HG03103 (cell line): Measurements from ENCODE around the gene CHCHD3.
A peak's percentile ranks its signal among the peaks of the same experiment; 100 is the strongest.
"Not testable (repeated sequence)": the region's sequence is repeated elsewhere in the genome, so short reads cannot be mapped to it uniquely, and the experiment has no call there.

Experiments used
- ATAC-seq: cut with Tn5 transposase; IDR thresholded peaks from one replicate; pipeline ENCODE4 v1.9.1; 2021; ENCODE audit warnings: low read depth; ENCODE audit not compliant: unreplicated experiment

Gene CHCHD3

DNA sequence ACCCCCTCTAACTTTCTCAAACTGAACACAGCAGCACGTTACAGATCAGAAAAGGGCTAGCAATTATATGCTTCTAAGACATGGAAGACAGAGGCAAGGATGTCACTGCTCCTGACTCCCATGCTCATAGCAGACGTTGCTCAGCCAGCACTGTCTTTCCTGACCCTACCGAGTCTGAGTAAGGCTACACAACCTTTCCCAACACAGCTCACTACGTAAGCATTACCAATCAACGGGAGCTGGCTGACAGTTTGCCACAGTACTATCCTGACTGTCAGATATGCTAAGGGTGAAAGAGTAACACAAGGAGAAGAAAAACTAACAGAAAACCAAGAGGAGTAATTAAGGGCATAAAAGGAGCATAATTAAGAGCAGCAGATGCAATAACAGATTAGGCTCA lies 171.2 kb downstream of the CHCHD3 start:
- no peak for ATAC-seq

GRCh38 chr7:132907380-132907940 lies 174.4 kb downstream of the CHCHD3 start:
- no peak for ATAC-seq

DNA sequence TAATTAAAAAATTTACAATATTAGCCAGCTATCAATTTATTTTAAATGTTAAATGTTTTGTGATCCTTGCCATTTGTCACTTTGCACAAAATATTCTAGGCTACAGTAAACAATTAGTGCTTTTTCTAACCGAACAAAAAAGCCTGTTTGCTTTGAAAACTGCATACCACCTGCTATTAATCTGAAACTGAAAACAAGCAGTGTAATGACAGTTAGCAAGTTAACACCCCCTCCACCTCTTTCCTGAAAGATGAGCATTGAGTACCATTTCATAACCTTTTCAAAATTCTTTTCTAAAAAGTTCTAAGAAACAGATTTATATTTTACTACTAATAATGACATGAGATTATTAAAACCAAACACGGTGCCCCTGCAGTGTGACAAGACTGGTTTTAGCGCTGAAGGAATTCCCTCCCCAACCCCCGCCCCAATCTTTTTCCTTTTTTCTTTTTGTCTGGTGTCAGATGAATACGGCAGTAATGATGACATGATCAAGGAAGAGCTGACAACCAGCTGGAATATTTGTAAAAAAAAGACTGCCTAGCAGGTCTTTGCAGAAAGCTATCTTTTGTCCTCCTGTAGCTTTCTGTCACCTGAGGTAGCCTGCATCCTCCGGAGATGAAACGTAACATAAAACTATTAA lies 175.6 kb downstream of the CHCHD3 start:
- no peak for ATAC-seq

DNA sequence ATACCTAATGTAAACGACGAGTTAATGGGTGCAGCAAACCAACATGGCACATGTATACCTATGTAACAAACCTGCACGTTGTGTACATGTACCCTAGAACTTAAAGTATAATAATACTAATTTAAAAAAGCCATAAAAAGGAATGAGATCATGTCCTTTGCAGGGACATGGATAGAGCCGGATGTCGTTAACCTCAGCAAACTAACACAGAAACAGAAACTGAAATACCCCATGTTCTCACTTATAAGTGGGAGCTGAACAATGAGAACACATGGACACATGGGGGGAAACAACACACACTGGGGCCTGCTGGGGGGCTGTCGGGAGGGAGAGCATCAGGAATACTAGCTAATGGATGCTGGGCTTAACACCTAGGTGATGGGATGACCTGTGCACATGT lies 176.8 kb downstream of the CHCHD3 start:
- ATAC-seq = not testable (repeated sequence)

DNA sequence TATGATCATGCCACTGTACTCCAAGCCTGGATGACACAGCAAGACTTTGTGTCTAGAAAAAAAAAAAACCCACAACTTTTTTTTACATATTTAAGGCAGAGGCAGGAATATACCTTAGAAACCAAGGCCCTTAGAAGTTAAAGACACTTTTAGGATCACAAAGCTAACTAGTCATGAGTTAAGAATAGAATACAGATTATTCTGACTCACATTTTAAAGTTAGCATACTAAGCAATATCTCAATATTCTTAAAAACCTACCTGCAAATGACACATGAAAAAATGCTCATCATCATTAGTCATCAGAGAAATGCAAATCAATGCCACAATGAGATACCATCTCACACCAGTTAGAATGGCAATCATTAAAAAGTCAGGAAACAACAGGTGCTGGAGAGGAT lies 177.7 kb downstream of the CHCHD3 start:
- ATAC-seq = no peak

DNA sequence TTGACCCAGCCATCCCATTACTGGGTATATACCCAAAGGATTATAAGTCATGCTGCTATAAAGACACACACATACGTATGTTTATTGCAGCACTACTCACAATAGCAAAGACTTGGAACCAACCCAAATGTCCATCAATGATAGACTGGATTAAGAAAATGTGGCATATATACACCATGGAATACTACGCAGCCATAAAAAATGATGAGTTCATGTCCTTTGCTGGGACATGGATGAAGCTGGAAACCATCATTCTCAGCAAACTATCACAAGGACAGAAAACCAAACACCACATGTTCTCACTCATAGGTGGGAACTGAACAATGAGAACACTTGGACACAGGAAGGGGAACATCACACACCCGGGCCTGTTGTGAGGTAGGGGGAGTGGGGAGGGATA lies 179.6 kb downstream of the CHCHD3 start:
- not testable (repeated sequence) for ATAC-seq

GRCh38 chr7:132901241-132901640 lies 180.6 kb downstream of the CHCHD3 start:
- no peak for ATAC-seq

- ATAC-seq = no peak
Measured at GRCh38 chr7:132899833-132900232, 182.1 kb downstream of the CHCHD3 start.

DNA sequence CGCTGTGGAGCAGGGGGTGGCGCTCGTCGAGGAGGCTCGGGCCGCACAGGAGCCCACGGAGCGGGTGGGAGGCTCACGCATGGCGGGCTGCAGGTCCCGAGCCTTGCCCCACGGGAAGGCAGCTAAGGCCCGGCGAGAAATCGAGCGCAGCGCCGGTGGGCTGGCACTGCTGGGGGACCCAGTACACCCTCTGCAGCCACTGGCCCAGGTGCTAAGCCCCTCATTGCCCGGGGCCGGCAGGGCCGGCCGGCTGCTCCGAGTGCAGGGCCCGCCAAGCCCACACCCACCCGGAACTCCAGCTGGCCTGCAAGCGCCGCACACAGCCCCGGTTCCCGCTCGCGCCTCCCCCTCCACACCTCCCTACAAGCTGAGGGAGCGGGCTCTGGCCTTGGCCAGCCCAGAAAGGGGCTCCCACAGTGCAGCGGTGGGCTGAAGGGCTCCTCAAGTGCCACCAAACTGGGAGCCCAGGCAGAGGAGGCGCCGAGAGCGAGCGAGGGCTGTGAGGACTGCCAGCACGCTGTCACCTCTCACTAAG lies 183.2 kb downstream of the CHCHD3 start:
- ATAC-seq = not testable (repeated sequence)

- ATAC-seq = no peak
Measured at GRCh38 chr7:132897093-132897687, 184.7 kb downstream of the CHCHD3 start.

- ATAC-seq = no peak
Measured at GRCh38 chr7:132895231-132895630, 186.7 kb downstream of the CHCHD3 start.

- no peak for ATAC-seq
Measured at GRCh38 chr7:132893560-132893959, 188.3 kb downstream of the CHCHD3 start.

DNA sequence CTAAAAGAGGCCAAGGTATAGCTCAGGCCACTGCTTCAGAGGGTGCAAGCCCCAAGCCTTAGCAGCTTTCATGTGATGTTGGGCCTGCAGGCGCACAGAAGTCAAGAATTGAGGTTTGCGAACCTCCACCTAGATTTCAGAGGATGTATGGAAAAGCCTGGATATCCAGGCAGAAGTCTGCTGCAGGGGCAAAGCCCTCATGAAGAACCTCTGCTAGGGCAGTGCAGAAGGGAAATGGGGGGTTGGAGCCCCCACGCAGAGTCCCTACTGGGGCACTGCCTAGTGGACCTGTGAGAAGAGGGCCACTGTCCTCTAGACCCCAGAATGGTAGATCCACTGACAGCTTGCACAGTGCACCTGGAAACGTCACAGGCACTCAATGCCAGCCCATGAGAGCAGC lies 189.1 kb downstream of the CHCHD3 start:
- ATAC-seq = not testable (repeated sequence)

DNA sequence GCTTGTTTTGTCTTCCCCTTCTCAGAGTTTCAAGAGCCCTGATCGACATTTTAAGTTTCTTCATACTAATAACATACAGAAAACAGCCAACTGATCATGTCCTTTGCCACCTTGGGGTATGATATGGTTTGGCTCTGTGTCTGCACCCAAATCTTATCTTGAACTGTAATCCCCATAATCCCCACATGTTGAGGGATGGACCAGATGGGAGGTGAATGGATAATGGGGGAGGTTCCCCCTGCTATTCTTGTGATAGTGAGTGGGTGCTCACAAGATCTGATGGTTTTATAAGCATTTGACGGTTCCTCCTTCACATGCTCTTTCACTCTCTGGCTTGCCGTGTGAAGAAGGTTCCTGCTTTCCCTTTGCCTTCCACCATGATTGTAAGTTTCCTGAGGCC lies 190.3 kb downstream of the CHCHD3 start:
- ATAC-seq = no peak

- ATAC-seq = no peak
Measured at GRCh38 chr7:132882714-132883428, 199.0 kb downstream of the CHCHD3 start.

DNA sequence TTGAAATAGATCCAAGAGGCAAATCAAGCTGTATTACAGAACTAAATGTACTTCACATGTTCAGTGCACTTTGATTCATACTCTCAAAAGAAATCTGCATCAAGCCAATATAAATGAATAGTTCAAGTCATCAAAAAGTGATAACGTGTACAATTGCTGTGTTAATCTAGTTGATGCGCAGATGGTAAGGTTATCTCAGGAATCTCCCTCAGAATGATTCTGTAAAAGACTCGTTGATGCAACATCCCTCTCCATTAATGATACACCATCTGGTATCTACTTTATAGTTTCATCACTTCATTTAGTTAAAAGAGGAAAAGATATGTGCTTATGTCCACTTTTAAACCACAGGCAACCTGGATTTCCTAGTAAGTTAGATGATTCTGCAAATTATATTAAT lies 200.6 kb downstream of the CHCHD3 start:
- no peak for ATAC-seq

GRCh38 chr7:132879579-132879978 lies 202.3 kb downstream of the CHCHD3 start:
- ATAC-seq = no peak

GRCh38 chr7:132878204-132878919 lies 203.5 kb downstream of the CHCHD3 start:
- no peak for ATAC-seq

- no peak for ATAC-seq
Measured at GRCh38 chr7:132877573-132877972, 204.3 kb downstream of the CHCHD3 start.

DNA sequence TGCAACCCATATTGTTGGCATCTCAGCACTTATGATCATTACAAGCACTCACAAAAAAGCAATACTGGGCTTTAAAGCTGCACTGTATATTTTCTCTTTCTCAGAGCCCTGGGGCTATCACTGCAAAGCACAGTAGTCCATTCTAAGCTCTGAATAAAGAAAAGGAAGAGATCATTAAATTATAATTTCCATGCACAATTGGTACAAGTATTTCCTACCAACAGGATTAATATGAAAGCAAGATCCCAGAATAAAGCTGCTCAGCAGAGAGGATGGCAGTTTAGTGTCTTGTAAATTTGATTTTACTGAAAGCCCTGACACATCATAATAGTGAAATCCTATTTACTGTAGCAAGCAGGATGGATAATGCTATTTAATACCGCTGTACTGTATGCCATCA lies 205.3 kb downstream of the CHCHD3 start:
- ATAC-seq = no peak

DNA sequence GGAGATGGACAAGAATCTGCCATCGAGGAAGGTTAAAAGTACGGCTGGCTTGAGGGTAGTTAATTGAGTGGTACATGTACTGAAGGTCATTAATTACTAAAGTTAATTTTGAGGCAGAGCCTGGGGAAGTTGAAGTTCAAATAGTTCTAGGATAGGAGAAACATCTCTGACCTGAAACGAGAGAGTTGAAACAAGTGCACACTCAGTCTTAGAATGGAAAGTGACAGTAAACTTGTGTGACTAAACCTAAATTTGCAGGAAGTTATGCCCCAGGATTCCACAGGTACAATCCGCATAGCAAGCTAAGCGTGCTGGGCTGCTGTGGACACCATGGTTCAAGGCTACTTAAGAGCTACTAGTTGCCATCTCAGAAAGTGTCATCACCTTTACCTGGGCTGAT lies 209.9 kb downstream of the CHCHD3 start:
- ATAC-seq = peak; percentile 35
